A549 (cell line): ENCODE results near the gene MUC3A. TPM values are rescaled to one million over a fixed set of nuclear protein-coding genes. Genes with fewer than 3 reads are reported as not detected.
A peak's percentile ranks its signal among the peaks of the same experiment; 100 is the strongest.
"Not testable (repeated sequence)": the region's sequence is repeated elsewhere in the genome, so short reads cannot be mapped to it uniquely, and the experiment has no call there.

Source experiments
- ATAC-seq, 2 experiments: fragments of 200-7000 bp in 1 of 2; fragments of >200 bp in 1 of 2; cut with Nextera tagmentation in 1 of 2; cut with Tn5 transposase in 1 of 2; 3 replicates each; pipeline versions ENCODE4 v1.8.0 to v1.9.1; 2018 to 2020; ENCODE audit warnings: mild to moderate bottlenecking in 1 of 2, moderate library complexity in 1 of 2
- CTCF ChIA-PET: fragments of 300-600 bp; sonication (Branson Sonifier 250); formaldehyde crosslinking; extraction: SDS; loops from one replicate; lab custom pipeline; 2021; ENCODE audit warnings: antibody characterized with exemption, inconsistent platforms; lab: Yijun Ruan, JAX
- POLR2A ChIA-PET: fragments of 350-600 bp; formaldehyde crosslinking; extraction: SDS; loops from one replicate; lab custom pipeline; 2021; ENCODE audit warnings: antibody characterized with exemption, inconsistent platforms; lab: Yijun Ruan, JAX
- DNase-seq, 2 experiments: peaks; one replicate each; pipeline versions ENCODE4 v3.0.0 to v3.0.0-alpha.2; 2011 to 2016; ENCODE audit warnings: low read depth in 1 of 2, low spot score in 1 of 2
- FAIRE-seq: peaks from 2 replicates; lab custom pipeline; 2011; peaks lifted over from hg19 to GRCh38; lab: Jason Lieb, UNC
- H3K27ac ChIP-seq, 2 experiments: fragments of >200 bp; sonication (Bioruptor Twin); formaldehyde crosslinking; 3 replicates each; pipeline ENCODE4 v1.5.1; 2016 to 2017
- H3K4me1 ChIP-seq: fragments of >200 bp; sonication (Bioruptor Twin); formaldehyde crosslinking; 3 replicates; pipeline ENCODE4 v1.6.1; 2016
- H3K4me2 ChIP-seq: fragments of >200 bp; sonication (Bioruptor Twin); formaldehyde crosslinking; 3 replicates; pipeline ENCODE4 v1.6.1; 2016
- H3K4me3 ChIP-seq: fragments of >200 bp; sonication (Bioruptor Twin); formaldehyde crosslinking; 3 replicates; pipeline ENCODE4 v1.5.1; 2016
- H3K9me3 ChIP-seq: fragments of >200 bp; sonication (Bioruptor Twin); formaldehyde crosslinking; 3 replicates; pipeline ENCODE4 v1.6.1; 2016
- CBX8 ChIP-seq: fragments of 200-600 bp; sonication (generic); IDR thresholded peaks from 2 replicates; pipeline ENCODE4 v1.6.1; 2016
- EHF ChIP-seq: fragments of 250-450 bp; sonication (Bioruptor Pico); IDR thresholded peaks from 2 replicates; pipeline ENCODE4 v1.5.0; 2020; ENCODE audit warnings: mild to moderate bottlenecking
- EP300 ChIP-seq, 2 experiments: fragments of >200 bp; sonication (Bioruptor Twin); formaldehyde crosslinking; IDR thresholded peaks; 2 replicates in 1 of 2; 3 replicates in 1 of 2; pipeline ENCODE4 v1.6.1; 2016 to 2017
- FOSB ChIP-seq: fragments of 250-450 bp; sonication (Bioruptor Pico); IDR thresholded peaks from 2 replicates; pipeline ENCODE4 v1.5.0; 2020; ENCODE audit warnings: mild to moderate bottlenecking, moderate library complexity
- FOSL2 ChIP-seq, 2 experiments: fragments of 450-650 bp in 1 of 2; fragments of >200 bp in 1 of 2; sonication (Bioruptor Twin) in 1 of 2; formaldehyde crosslinking; IDR thresholded peaks; 2 replicates each; pipeline versions ENCODE4 v1.5.0 to v1.6.1; 2016 to 2020; ENCODE audit warnings: mild to moderate bottlenecking in 1 of 2, moderate library complexity in 1 of 2
- FOXS1 ChIP-seq: fragments of 250-450 bp; sonication (Bioruptor Pico); IDR thresholded peaks from 2 replicates; pipeline ENCODE4 v1.5.0; 2020; ENCODE audit warnings: mild to moderate bottlenecking, moderate library complexity
- HDAC2 ChIP-seq: fragments of 200-600 bp; sonication (generic); IDR thresholded peaks from 2 replicates; pipeline ENCODE4 v1.6.1; 2016
- KDM5A ChIP-seq: fragments of 200-600 bp; sonication (generic); IDR thresholded peaks from 2 replicates; pipeline ENCODE4 v1.6.1; 2016; ENCODE audit warnings: antibody characterized with exemption, mild to moderate bottlenecking
- MAFK ChIP-seq: fragments of 450-650 bp; IDR thresholded peaks from 2 replicates; pipeline ENCODE4 v1.6.1; 2014; ENCODE audit not compliant: partially characterized antibody
- NFE2L2 ChIP-seq: fragments of 150-350 bp; conservative IDR thresholded peaks from 2 replicates; pipeline ENCODE4 v1.6.1; 2014; ENCODE audit warnings: low read length
- SMC3 ChIP-seq: fragments of >200 bp; sonication (Bioruptor Twin); formaldehyde crosslinking; IDR thresholded peaks from 3 replicates; pipeline ENCODE4 v1.6.1; 2018; ENCODE audit warnings: inconsistent platforms
- TP53 ChIP-seq: fragments of 250-450 bp; sonication (Bioruptor Pico); IDR thresholded peaks from 2 replicates; pipeline ENCODE4 v1.5.0; 2021; ENCODE audit warnings: mild to moderate bottlenecking, moderate library complexity
- ZFP36 ChIP-seq: fragments of 450-650 bp; IDR thresholded peaks from 2 replicates; pipeline ENCODE4 v1.6.1; 2014; ENCODE audit warnings: borderline replicate concordance; ENCODE audit not compliant: partially characterized antibody
- WGBS: methylation state at CpG from one replicate; pipeline ENCODE4 v1.1.6; 2017; ENCODE audit errors: missing lambda C conversion rate; 5-methylcytosine and 5-hydroxymethylcytosine counted together
- polyA plus RNA-seq, 4 experiments: library from polyadenylated mRNA; depleted of rRNA in 3 of 4; stranded (reverse); fragments of >200 nt; fragmentation: RNase III in 1 of 4; extraction: RNeasy Plus Mini Kit Qiagen cat#74134 plus additional on column Dnase treatment in 1 of 4; gene quantifications; 2 replicates in 3 of 4; 3 replicates in 1 of 4; pipeline ENCODE4 v1.2.3, GENCODE V29; 2011 to 2017
- TF ChIP-seq, protein P1 (sequence below): IDR thresholded peaks from 2 replicates; pipeline ENCODE4 v1.6.1; 2012
- TF ChIP-seq, protein P2 (sequence below): fragments of 200-600 bp; sonication (generic); IDR thresholded peaks from 2 replicates; pipeline ENCODE4 v1.6.1; 2016; ENCODE audit warnings: antibody characterized with exemption, mild to moderate bottlenecking, moderate library complexity

MUC3A gene
- polyA plus RNA-seq, 2 of the 4 experiments (the other 2 are of a cell fraction), result 4.0 to 6.9 TPM

DNA sequence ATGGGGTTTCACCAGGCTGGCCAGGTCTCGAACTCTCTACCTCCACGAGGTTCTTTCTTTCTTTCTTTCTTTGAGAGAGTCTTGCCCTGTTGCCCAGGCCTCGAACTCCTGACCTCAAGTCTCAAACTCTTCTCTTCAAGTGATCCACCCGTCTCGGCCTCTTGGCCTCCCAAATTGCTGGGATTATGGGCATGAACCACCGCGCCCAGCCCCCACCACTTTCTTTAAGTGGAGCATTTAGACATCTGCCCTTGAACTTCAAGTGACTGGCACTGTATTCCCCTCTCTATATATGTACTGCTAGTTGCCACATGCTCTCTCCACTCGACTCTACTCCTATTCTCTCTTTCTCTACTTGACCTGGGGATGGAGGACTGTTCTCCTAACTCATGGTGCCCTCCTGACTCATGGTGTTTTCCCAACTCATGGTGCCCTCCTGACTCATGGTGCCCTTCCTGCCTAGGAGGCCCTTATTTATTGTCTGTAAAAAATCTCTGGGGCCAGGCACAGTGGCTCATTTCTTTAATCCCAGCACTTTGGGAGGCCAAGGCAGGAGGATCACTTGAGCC is 34.4 kb upstream of the MUC3A start:
- ATAC-seq, result peak in 1 of 2 experiments; percentile 72; a peak in 4 of 6 replicates
- no peak overlapping the region for H3K4me2 ChIP-seq
- TF ChIP-seq, protein P1, sequence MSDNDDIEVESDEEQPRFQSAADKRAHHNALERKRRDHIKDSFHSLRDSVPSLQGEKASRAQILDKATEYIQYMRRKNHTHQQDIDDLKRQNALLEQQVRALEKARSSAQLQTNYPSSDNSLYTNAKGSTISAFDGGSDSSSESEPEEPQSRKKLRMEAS, result 0 out of 2 replicates have a peak, but pooled peaks have one; percentile 15
- TF ChIP-seq, protein P2, sequence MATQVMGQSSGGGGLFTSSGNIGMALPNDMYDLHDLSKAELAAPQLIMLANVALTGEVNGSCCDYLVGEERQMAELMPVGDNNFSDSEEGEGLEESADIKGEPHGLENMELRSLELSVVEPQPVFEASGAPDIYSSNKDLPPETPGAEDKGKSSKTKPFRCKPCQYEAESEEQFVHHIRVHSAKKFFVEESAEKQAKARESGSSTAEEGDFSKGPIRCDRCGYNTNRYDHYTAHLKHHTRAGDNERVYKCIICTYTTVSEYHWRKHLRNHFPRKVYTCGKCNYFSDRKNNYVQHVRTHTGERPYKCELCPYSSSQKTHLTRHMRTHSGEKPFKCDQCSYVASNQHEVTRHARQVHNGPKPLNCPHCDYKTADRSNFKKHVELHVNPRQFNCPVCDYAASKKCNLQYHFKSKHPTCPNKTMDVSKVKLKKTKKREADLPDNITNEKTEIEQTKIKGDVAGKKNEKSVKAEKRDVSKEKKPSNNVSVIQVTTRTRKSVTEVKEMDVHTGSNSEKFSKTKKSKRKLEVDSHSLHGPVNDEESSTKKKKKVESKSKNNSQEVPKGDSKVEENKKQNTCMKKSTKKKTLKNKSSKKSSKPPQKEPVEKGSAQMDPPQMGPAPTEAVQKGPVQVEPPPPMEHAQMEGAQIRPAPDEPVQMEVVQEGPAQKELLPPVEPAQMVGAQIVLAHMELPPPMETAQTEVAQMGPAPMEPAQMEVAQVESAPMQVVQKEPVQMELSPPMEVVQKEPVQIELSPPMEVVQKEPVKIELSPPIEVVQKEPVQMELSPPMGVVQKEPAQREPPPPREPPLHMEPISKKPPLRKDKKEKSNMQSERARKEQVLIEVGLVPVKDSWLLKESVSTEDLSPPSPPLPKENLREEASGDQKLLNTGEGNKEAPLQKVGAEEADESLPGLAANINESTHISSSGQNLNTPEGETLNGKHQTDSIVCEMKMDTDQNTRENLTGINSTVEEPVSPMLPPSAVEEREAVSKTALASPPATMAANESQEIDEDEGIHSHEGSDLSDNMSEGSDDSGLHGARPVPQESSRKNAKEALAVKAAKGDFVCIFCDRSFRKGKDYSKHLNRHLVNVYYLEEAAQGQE, result no peak
- TF ChIP-seq KDM5A, result no peak
- no peak for TF ChIP-seq FOSB (CRISPR knock-in tag)
- TF ChIP-seq NFE2L2, result no peak
- TF ChIP-seq HDAC2, result no peak
- no peak for TF ChIP-seq FOSL2 (IDR thresholded peaks at IDR 0.05)
- TF ChIP-seq FOSL2 (CRISPR knock-in tag; IDR thresholded peaks at IDR 0.05), result peak; percentile 42
- no peak for TF ChIP-seq SMC3
- TF ChIP-seq, all 56 proteins: peak for 2
- ChIA-PET CTCF (interaction anchor here (0.7 kb wide), 1 partner anchor 35 kb away, joined by 3 read pairs; no protein-coding TSS in a partner anchor), POLR2A (no interaction called here)
- FAIRE-seq (no peak), DNase-seq (peak in 1 of 2 experiments; percentile 53)
- Histone ChIP-seq H3K27ac (no peak overlapping the region), H3K4me1 (no peaks in the 10 kb centered on the region), H3K4me3 (no peak overlapping the region), H3K9me3 (no peaks in the 10 kb centered on the region)
- WGBS, result 76% methylated on average over 8 of the region's 8 CpGs

DNA sequence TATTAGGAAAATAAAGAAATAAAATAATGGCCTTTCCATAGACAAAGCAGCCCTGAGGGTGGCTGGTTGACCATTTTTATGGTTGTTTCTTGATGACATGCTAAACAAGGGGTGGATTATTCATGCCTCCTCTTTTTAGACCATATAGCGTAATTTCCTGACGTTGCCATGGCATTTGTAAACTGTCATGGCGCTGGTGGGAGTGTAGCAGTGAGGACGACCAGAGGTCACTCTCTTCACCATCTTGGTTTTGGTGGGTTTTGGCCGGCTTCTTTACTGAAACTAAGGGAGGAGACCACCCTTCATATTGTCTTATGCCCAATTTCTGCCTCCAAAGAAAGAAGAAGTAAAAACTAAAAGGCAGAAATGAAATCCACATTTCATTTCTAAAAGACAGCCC is 30.0 kb upstream of the MUC3A start:
- H3K4me2 ChIP-seq, ATAC-seq, H3K4me1 ChIP-seq, H3K9me3 ChIP-seq, H3K27ac ChIP-seq, DNase-seq, POLR2A ChIA-PET, CTCF ChIA-PET, FAIRE-seq, H3K4me3 ChIP-seq: not testable (repeated sequence)
- 70% methylated on average over 5 of the region's 5 CpGs for WGBS

DNA sequence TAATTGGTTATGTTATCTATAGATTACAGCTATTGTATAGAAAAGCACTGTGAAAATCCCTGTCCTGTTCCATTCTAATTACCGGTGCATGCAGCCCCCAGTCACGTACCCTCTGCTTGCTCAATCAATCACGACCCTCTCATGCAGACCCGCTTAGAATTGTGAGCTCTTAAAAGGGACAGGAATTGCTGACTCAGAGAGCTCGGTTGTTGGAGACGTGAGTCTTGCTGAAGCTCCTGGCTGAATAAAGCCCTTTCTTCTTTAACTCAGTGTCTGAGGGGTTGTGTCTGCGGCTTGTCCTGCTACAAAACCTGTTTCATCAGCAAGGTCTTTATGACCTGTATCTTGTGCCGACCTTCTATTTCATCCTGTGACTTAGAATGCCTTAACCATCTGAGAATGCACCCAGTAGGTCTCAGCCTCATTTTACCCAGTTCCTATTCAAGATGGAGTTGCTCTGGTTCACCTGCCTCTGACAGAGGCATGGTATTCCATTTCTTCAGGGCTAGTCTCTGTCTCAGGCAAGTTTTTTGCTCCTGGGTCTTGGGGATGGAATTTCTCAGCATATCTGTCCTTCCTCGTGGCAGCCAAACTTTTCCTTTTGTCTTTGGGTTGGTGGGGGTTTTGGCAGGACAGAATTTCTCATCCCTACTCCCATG is 29.4 kb upstream of the MUC3A start:
- peak; percentile 23 for TF ChIP-seq MAFK
- TF ChIP-seq, all 56 proteins: peak for 1; not testable (repeated sequence) for 55
- ATAC-seq, FAIRE-seq, H3K4me3 ChIP-seq, POLR2A ChIA-PET, H3K4me2 ChIP-seq, H3K27ac ChIP-seq, H3K9me3 ChIP-seq, H3K4me1 ChIP-seq, DNase-seq: not testable (repeated sequence)
- CTCF ChIA-PET, result interaction anchor here (0.8 to 1.7 kb wide), 4 partner anchors 13 to 158 kb away, joined by 3 to 9 read pairs (median 3); no protein-coding TSS in a partner anchor
- WGBS, result 64% methylated on average over 9 of the region's 9 CpGs

DNA sequence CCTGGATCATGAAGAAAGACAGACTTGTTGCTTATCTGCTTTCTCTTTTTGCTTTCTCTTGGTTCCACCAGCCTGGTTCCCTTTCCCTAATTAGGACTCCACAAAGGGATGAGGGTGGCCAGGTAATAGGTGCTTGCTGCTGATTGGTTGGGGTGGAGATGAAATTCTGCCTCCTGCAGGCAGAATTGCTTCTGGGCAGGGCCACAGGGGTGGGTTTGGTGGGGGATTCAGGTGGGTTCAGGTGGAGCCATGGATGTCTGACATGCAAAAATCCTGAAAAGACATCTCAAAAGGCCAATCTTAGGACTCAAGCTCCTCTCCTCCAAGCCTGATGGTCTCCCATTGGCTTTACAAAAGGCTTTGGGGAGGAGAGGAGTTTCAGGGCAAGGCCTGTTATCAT is 28.3 kb upstream of the MUC3A start:
- no peaks in the 10 kb centered on the region for H3K4me1 ChIP-seq
- H3K9me3 ChIP-seq, result no peaks in the 10 kb centered on the region
- ChIA-PET POLR2A (no interaction called here), CTCF (interaction anchor here (0.7 to 1.7 kb wide), 6 partner anchors 12 to 394 kb away, joined by 3 to 9 read pairs (median 4); partner anchors contain the start of gene SLC12A9)
- no peak overlapping the region for H3K4me3 ChIP-seq
- DNase-seq, result no peak
- TF ChIP-seq FOXS1 (no peak), CBX8 (no peak), EP300 (IDR thresholded peaks at IDR 0.05) (no peak), ZFP36 (no peak), EHF (CRISPR knock-in tag) (no peak), TP53 (CRISPR knock-in tag) (no peak)
- TF ChIP-seq, protein P2, result no peak
- no peak overlapping the region for H3K4me2 ChIP-seq
- FAIRE-seq, result no peak
- no peak overlapping the region for H3K27ac ChIP-seq
- ATAC-seq, result no peak

DNA sequence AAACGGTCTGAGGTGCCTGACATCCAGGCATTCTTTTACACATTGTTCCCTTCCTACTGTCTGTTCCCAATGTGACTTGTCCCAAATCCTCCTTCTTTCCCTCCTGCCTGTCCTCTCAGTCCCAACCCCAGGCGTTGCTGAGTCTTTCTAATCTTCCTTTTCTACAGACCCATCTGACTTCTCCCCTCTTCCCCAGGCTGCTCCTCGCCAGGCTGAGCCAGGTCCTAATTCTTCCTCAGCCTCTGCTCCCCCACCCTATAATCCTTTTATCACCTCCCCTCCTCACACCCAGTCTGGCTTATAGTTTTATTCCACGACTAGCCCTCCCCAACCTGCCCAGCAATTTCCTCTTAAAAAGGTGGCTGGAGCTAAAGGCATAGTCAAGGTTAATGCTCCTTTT is 25.7 kb upstream of the MUC3A start:
- WGBS, result 22% methylated on average over 4 of the region's 4 CpGs
- H3K4me3 ChIP-seq, H3K9me3 ChIP-seq, H3K4me1 ChIP-seq, DNase-seq, FAIRE-seq, POLR2A ChIA-PET, H3K27ac ChIP-seq, H3K4me2 ChIP-seq, CTCF ChIA-PET, ATAC-seq: not testable (repeated sequence)
